A549 (cell line): Measurements from ENCODE around the gene S100A12. TPM values are rescaled to one million over a fixed set of nuclear protein-coding genes. Genes with fewer than 3 reads are reported as not detected.

Source experiments
- ATAC-seq, 2 experiments: fragments of 200-7000 bp in 1 of 2; fragments of >200 bp in 1 of 2; cut with Nextera tagmentation in 1 of 2; cut with Tn5 transposase in 1 of 2; 3 replicates each; pipeline versions ENCODE4 v1.8.0 to v1.9.1; 2018 to 2020; ENCODE audit warnings: mild to moderate bottlenecking in 1 of 2, moderate library complexity in 1 of 2
- CTCF ChIA-PET: fragments of 300-600 bp; sonication (Branson Sonifier 250); formaldehyde crosslinking; extraction: SDS; loops from one replicate; lab custom pipeline; 2021; ENCODE audit warnings: antibody characterized with exemption, inconsistent platforms; lab: Yijun Ruan, JAX
- POLR2A ChIA-PET: fragments of 350-600 bp; formaldehyde crosslinking; extraction: SDS; loops from one replicate; lab custom pipeline; 2021; ENCODE audit warnings: antibody characterized with exemption, inconsistent platforms; lab: Yijun Ruan, JAX
- DNase-seq, 2 experiments: peaks; one replicate each; pipeline versions ENCODE4 v3.0.0 to v3.0.0-alpha.2; 2011 to 2016; ENCODE audit warnings: low read depth in 1 of 2, low spot score in 1 of 2
- FAIRE-seq: peaks from 2 replicates; lab custom pipeline; 2011; peaks lifted over from hg19 to GRCh38; lab: Jason Lieb, UNC
- H3K27ac ChIP-seq, 2 experiments: fragments of >200 bp; sonication (Bioruptor Twin); formaldehyde crosslinking; 3 replicates each; pipeline ENCODE4 v1.5.1; 2016 to 2017
- H3K4me1 ChIP-seq: fragments of >200 bp; sonication (Bioruptor Twin); formaldehyde crosslinking; 3 replicates; pipeline ENCODE4 v1.6.1; 2016
- H3K4me2 ChIP-seq: fragments of >200 bp; sonication (Bioruptor Twin); formaldehyde crosslinking; 3 replicates; pipeline ENCODE4 v1.6.1; 2016
- H3K4me3 ChIP-seq: fragments of >200 bp; sonication (Bioruptor Twin); formaldehyde crosslinking; 3 replicates; pipeline ENCODE4 v1.5.1; 2016
- H3K9me3 ChIP-seq: fragments of >200 bp; sonication (Bioruptor Twin); formaldehyde crosslinking; 3 replicates; pipeline ENCODE4 v1.6.1; 2016
- CEBPB ChIP-seq, 2 experiments: fragments of >200 bp in 1 of 2; sonication (Bioruptor Twin) in 1 of 2; formaldehyde crosslinking in 1 of 2; IDR thresholded peaks; 2 replicates each; pipeline ENCODE4 v1.6.1; 2012 to 2016
- EHMT2 ChIP-seq: fragments of 200-600 bp; sonication (generic); IDR thresholded peaks from 2 replicates; pipeline ENCODE4 v1.6.1; 2016; ENCODE audit warnings: antibody characterized with exemption, low read depth, mild to moderate bottlenecking, moderate library complexity
- FOSB ChIP-seq: fragments of 250-450 bp; sonication (Bioruptor Pico); IDR thresholded peaks from 2 replicates; pipeline ENCODE4 v1.5.0; 2020; ENCODE audit warnings: mild to moderate bottlenecking, moderate library complexity
- FOSL2 ChIP-seq, 2 experiments: fragments of 450-650 bp in 1 of 2; fragments of >200 bp in 1 of 2; sonication (Bioruptor Twin) in 1 of 2; formaldehyde crosslinking; IDR thresholded peaks; 2 replicates each; pipeline versions ENCODE4 v1.5.0 to v1.6.1; 2016 to 2020; ENCODE audit warnings: mild to moderate bottlenecking in 1 of 2, moderate library complexity in 1 of 2
- GATA3 ChIP-seq: IDR thresholded peaks from 2 replicates; pipeline ENCODE4 v1.6.1; 2012; ENCODE audit warnings: borderline replicate concordance
- HDAC2 ChIP-seq: fragments of 200-600 bp; sonication (generic); IDR thresholded peaks from 2 replicates; pipeline ENCODE4 v1.6.1; 2016
- JUNB ChIP-seq: fragments of >200 bp; sonication (Bioruptor Twin); formaldehyde crosslinking; IDR thresholded peaks from 2 replicates; pipeline ENCODE4 v1.6.1; 2016
- KDM1A ChIP-seq: fragments of 200-600 bp; sonication (generic); IDR thresholded peaks from 2 replicates; pipeline ENCODE4 v1.6.1; 2016; ENCODE audit warnings: low read depth, mild to moderate bottlenecking
- MAFK ChIP-seq: fragments of 450-650 bp; IDR thresholded peaks from 2 replicates; pipeline ENCODE4 v1.6.1; 2014; ENCODE audit not compliant: partially characterized antibody
- NPAS2 ChIP-seq: fragments of 250-450 bp; sonication (Bioruptor Pico); IDR thresholded peaks from 2 replicates; pipeline ENCODE4 v1.8.0; 2022; ENCODE audit warnings: mild to moderate bottlenecking, moderate library complexity, borderline replicate concordance
- NR3C1 ChIP-seq: fragments of >200 bp; sonication (Bioruptor Twin); formaldehyde crosslinking; IDR thresholded peaks from 3 replicates; pipeline ENCODE4 v1.6.1; 2017
- RAD21 ChIP-seq, 2 experiments: fragments of >200 bp in 1 of 2; sonication (Bioruptor Twin) in 1 of 2; formaldehyde crosslinking in 1 of 2; IDR thresholded peaks in 1 of 2; conservative IDR thresholded peaks in 1 of 2; 2 replicates in 1 of 2; 3 replicates in 1 of 2; pipeline ENCODE4 v1.6.1; 2012 to 2018; ENCODE audit warnings: inconsistent platforms in 1 of 2
- TFCP2L1 ChIP-seq: fragments of 250-450 bp; sonication (Bioruptor Pico); IDR thresholded peaks from 2 replicates; pipeline ENCODE4 v1.5.0; 2021; ENCODE audit warnings: mild to moderate bottlenecking
- TP53 ChIP-seq: fragments of 250-450 bp; sonication (Bioruptor Pico); IDR thresholded peaks from 2 replicates; pipeline ENCODE4 v1.5.0; 2021; ENCODE audit warnings: mild to moderate bottlenecking, moderate library complexity
- ZFP36 ChIP-seq: fragments of 450-650 bp; IDR thresholded peaks from 2 replicates; pipeline ENCODE4 v1.6.1; 2014; ENCODE audit warnings: borderline replicate concordance; ENCODE audit not compliant: partially characterized antibody
- ZSCAN20 ChIP-seq: fragments of 250-450 bp; sonication (Bioruptor Pico); IDR thresholded peaks from 2 replicates; pipeline ENCODE4 v1.8.0; 2022; ENCODE audit warnings: mild to moderate bottlenecking, moderate library complexity
- WGBS: methylation state at CpG from one replicate; pipeline ENCODE4 v1.1.6; 2017; ENCODE audit errors: missing lambda C conversion rate; 5-methylcytosine and 5-hydroxymethylcytosine counted together
- polyA minus RNA-seq: library from RNA; depleted of rRNA, polyadenylated mRNA; stranded (reverse); fragments of >200 nt; gene quantifications from 2 replicates; pipeline ENCODE4 v1.2.3, GENCODE V29; 2011; rRNA and poly(A)+ RNA removed
- polyA plus RNA-seq, 4 experiments: library from polyadenylated mRNA; depleted of rRNA in 3 of 4; stranded (reverse); fragments of >200 nt; fragmentation: RNase III in 1 of 4; extraction: RNeasy Plus Mini Kit Qiagen cat#74134 plus additional on column Dnase treatment in 1 of 4; gene quantifications; 2 replicates in 3 of 4; 3 replicates in 1 of 4; pipeline ENCODE4 v1.2.3, GENCODE V29; 2011 to 2017
- TF ChIP-seq, protein P1 (sequence below): fragments of >200 bp; sonication (Bioruptor Twin); formaldehyde crosslinking; IDR thresholded peaks from 3 replicates; pipeline ENCODE4 v1.5.1; 2016
- TF ChIP-seq, protein P2 (sequence below): fragments of >200 bp; sonication (Bioruptor Twin); formaldehyde crosslinking; IDR thresholded peaks from 2 replicates; pipeline ENCODE4 v1.6.1; 2016
- TF ChIP-seq, protein P3 (sequence below): fragments of 200-600 bp; sonication (generic); IDR thresholded peaks from 2 replicates; pipeline ENCODE4 v1.6.1; 2016; ENCODE audit warnings: antibody characterized with exemption, mild to moderate bottlenecking, moderate library complexity

S100A12 gene
- polyA plus RNA-seq (2011; rRNA removed), result not detected in 2 replicates
- not detected in 2 replicates for polyA plus RNA-seq (2012; cell fraction: cytosol; rRNA removed)
- polyA plus RNA-seq (2012; cell fraction: nucleus; rRNA removed), result not detected in 2 replicates
- not detected in 3 replicates for polyA plus RNA-seq (2017; fragmentation: RNase III; extraction: RNeasy Plus Mini Kit Qiagen cat#74134 plus additional on column Dnase treatment)
- not detected in 2 replicates for polyA minus RNA-seq

DNA sequence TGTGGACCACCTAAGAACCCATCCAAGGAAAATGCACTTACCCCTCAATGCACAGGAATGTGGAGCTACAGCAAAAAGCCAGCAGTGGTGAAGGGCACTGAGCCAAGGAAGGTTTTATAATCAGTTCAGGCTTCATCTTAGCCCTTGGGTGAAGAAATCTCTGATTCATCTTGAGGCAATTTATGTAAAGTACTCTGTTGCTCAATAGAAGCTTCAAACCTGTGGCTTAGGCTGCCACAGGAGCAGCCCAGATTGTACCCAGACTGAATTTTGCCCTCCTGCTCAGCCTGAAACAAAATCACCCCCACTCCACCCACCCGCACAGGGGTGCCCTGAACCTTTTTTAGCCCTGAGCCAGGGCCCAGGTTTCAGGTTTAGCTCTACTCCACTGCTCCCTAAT is at the start of gene S100A12:
TSS of gene S100A12 (minus strand) at position 111 of the 400 bp plus-strand sequence. CDS start 1,029 bp downstream, outside the sequence.
- no peak for TF ChIP-seq RAD21 (conservative IDR thresholded peaks at IDR 0.05 in 1 of 2, IDR thresholded peaks at IDR 0.05 in 1 of 2)
- no peak for TF ChIP-seq NPAS2
- no peak for TF ChIP-seq HDAC2
- no peak for TF ChIP-seq TFCP2L1
- peak; percentile 69 to 87 for TF ChIP-seq CEBPB (IDR thresholded peaks at IDR 0.05)
- TF ChIP-seq JUNB, result peak; percentile 33; the same call in 1 of the 2 replicates
- TF ChIP-seq MAFK, result no peak
- TF ChIP-seq FOSL2 (IDR thresholded peaks at IDR 0.05), result peak; percentile 6; the same call in 1 of the 2 replicates
- no peak for TF ChIP-seq FOSL2 (CRISPR knock-in tag; IDR thresholded peaks at IDR 0.05)
- no peak for TF ChIP-seq TP53
- no peak for TF ChIP-seq ZFP36
- TF ChIP-seq KDM1A, result no peak
- no peak for TF ChIP-seq ZSCAN20 (CRISPR knock-in tag)
- TF ChIP-seq, protein P1, sequence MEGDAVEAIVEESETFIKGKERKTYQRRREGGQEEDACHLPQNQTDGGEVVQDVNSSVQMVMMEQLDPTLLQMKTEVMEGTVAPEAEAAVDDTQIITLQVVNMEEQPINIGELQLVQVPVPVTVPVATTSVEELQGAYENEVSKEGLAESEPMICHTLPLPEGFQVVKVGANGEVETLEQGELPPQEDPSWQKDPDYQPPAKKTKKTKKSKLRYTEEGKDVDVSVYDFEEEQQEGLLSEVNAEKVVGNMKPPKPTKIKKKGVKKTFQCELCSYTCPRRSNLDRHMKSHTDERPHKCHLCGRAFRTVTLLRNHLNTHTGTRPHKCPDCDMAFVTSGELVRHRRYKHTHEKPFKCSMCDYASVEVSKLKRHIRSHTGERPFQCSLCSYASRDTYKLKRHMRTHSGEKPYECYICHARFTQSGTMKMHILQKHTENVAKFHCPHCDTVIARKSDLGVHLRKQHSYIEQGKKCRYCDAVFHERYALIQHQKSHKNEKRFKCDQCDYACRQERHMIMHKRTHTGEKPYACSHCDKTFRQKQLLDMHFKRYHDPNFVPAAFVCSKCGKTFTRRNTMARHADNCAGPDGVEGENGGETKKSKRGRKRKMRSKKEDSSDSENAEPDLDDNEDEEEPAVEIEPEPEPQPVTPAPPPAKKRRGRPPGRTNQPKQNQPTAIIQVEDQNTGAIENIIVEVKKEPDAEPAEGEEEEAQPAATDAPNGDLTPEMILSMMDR, result no peak
- TF ChIP-seq, protein P2, sequence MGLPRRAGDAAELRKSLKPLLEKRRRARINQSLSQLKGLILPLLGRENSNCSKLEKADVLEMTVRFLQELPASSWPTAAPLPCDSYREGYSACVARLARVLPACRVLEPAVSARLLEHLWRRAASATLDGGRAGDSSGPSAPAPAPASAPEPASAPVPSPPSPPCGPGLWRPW, result 0 out of 2 replicates have a peak, but pooled peaks have one; percentile 21
- no peak for TF ChIP-seq GATA3
- no peak for TF ChIP-seq FOSB (CRISPR knock-in tag)
- TF ChIP-seq NR3C1, result no peak
- peak in 1 of 2 experiments; percentile 13 for DNase-seq
- POLR2A ChIA-PET, result interaction anchor here (1.4 kb wide), 1 partner anchor 115 kb away, joined by 4 read pairs; no protein-coding TSS in a partner anchor
- no peak within 1 kb of the TSS for H3K4me3 ChIP-seq
- peaks cover 5% of the 10 kb centered on the region; the same call in 1 of the 3 replicates for H3K4me1 ChIP-seq
- H3K4me2 ChIP-seq, result 0 out of 3 replicates have a peak within 1 kb of the TSS, but pooled peaks have one; percentile 21
- CTCF ChIA-PET, result interaction anchor here (1.0 to 6.0 kb wide), 4 partner anchors 8 to 119 kb away, joined by 3 to 41 read pairs (median 9); no protein-coding TSS in a partner anchor
- peak within 1 kb of the TSS in 1 of 2 experiments; percentile 33; a peak in 2 of 6 replicates for H3K27ac ChIP-seq
- peaks cover 2% of the 10 kb centered on the region; the same call in 1 of the 3 replicates for H3K9me3 ChIP-seq
- 0% methylated on average over 1 of the region's 1 CpG for WGBS
- ATAC-seq, result peak; percentile 74 to 79
- FAIRE-seq, result no peak

DNA sequence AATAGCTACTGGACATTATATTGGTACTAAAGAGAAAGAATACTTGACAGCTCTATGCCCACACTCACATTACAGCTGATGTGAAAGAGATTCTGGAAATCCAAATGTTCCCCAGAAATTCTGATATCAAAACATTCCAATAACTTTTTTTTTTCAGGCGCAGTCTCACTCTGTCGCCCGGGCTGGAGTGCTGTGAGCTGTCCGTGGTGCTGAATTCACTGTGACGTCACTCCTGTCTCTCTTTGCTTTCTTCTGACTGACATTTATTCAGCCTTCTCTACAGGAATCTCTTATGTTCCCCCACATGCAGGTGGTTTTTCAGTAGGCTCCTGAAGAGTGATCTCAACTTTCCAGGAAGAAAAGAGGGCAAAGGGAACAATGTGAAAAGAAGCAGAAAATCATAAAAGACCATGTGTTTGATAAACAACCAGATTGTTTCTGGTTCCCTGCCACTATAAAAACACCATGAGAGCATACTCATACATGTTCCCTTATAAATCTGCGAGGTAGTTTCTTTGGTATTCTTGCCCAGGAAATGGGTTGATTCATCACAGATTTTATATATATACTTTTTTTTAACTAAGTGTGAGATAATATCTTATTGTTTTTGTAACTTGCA is 47.1 kb upstream of the S100A12 start:
- Histone ChIP-seq H3K4me2 (no peak overlapping the region), H3K27ac (no peak overlapping the region), H3K4me1 (no peaks in the 10 kb centered on the region), H3K4me3 (no peak overlapping the region), H3K9me3 (no peaks in the 10 kb centered on the region)
- DNase-seq (peak; percentile 45 to 48), ATAC-seq (peak; percentile 67 to 75; a peak in 5 of 6 replicates), FAIRE-seq (no peak)
- ChIA-PET CTCF (interaction anchor here (0.6 to 3.3 kb wide), 5 partner anchors 25 to 441 kb away, joined by 3 to 12 read pairs (median 3); no protein-coding TSS in a partner anchor), POLR2A (no interaction called here)
- WGBS, result 0% methylated on average over 6 of the region's 6 CpGs
- TF ChIP-seq EHMT2 (peak; percentile 89), ZSCAN20 (CRISPR knock-in tag) (no peak), RAD21 (conservative IDR thresholded peaks at IDR 0.05 in 1 of 2, IDR thresholded peaks at IDR 0.05 in 1 of 2) (no peak), NR3C1 (no peak)
- TF ChIP-seq, protein P3, sequence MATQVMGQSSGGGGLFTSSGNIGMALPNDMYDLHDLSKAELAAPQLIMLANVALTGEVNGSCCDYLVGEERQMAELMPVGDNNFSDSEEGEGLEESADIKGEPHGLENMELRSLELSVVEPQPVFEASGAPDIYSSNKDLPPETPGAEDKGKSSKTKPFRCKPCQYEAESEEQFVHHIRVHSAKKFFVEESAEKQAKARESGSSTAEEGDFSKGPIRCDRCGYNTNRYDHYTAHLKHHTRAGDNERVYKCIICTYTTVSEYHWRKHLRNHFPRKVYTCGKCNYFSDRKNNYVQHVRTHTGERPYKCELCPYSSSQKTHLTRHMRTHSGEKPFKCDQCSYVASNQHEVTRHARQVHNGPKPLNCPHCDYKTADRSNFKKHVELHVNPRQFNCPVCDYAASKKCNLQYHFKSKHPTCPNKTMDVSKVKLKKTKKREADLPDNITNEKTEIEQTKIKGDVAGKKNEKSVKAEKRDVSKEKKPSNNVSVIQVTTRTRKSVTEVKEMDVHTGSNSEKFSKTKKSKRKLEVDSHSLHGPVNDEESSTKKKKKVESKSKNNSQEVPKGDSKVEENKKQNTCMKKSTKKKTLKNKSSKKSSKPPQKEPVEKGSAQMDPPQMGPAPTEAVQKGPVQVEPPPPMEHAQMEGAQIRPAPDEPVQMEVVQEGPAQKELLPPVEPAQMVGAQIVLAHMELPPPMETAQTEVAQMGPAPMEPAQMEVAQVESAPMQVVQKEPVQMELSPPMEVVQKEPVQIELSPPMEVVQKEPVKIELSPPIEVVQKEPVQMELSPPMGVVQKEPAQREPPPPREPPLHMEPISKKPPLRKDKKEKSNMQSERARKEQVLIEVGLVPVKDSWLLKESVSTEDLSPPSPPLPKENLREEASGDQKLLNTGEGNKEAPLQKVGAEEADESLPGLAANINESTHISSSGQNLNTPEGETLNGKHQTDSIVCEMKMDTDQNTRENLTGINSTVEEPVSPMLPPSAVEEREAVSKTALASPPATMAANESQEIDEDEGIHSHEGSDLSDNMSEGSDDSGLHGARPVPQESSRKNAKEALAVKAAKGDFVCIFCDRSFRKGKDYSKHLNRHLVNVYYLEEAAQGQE, result peak; percentile 98
